Measurements from ENCODE around the gene USP53. TPM values are rescaled to one million over a fixed set of nuclear protein-coding genes. Genes with fewer than 3 reads are reported as not detected.

Gene USP53
- total RNA-seq, 2 experiments from 2014 or later, result 10.5 to 11.1 TPM

Other genes with a start within 250 kb of the USP53 start
- not detected for gene MYOZ2, start 76.9 kb upstream of the USP53 start, total RNA-seq
- not detected for gene FABP2, start 109.4 kb downstream of the USP53 start, total RNA-seq

Measured in activated CD8-positive, alpha-beta memory T cell treated with anti-CD3 and anti-CD28 coated beads for 36 hours (primary cell).